ENCODE data around the gene PITRM1.

GRCh38 chr10:3213208-3213607, 40.6 kb upstream of the PITRM1 start:
- TF ChIP-seq EZH2 (IDR thresholded peaks at IDR 0.05; ENCODE audit: insufficient read depth, poor library complexity, severe bottlenecking) (no peak), EZH2phosphoT487 (IDR thresholded peaks at IDR 0.05; ENCODE audit: insufficient read depth, low read depth) (no peak)
